IPS-20b (cell line): ENCODE results near the gene STRN3.
A peak's percentile ranks its signal among the peaks of the same experiment; 100 is the strongest.

ENCODE experiments used
- H3K27ac ChIP-seq: one replicate; pipeline ENCODE4 v1.5.1; 2013; ENCODE audit warnings: low read length
- H3K27me3 ChIP-seq: 2 replicates; pipeline ENCODE4 v1.6.1; 2013; ENCODE audit warnings: mild to moderate bottlenecking, low read length, inconsistent platforms; ENCODE audit not compliant: insufficient read depth
- H3K36me3 ChIP-seq: 2 replicates; pipeline ENCODE4 v1.6.1; 2013; ENCODE audit warnings: low read depth, mild to moderate bottlenecking, inconsistent platforms, low read length, moderate library complexity; ENCODE audit not compliant: insufficient read depth
- H3K4me1 ChIP-seq: 2 replicates; pipeline ENCODE4 v1.6.1; 2013; ENCODE audit warnings: mild to moderate bottlenecking, control low read depth, inconsistent platforms, low read length, moderate library complexity; ENCODE audit not compliant: insufficient read depth
- H3K4me3 ChIP-seq: 2 replicates; pipeline ENCODE4 v1.5.1; 2013; ENCODE audit warnings: mild to moderate bottlenecking, low read length, inconsistent platforms
- H3K9ac ChIP-seq: 2 replicates; pipeline ENCODE4 v1.6.1; 2013; ENCODE audit warnings: low read depth, mild to moderate bottlenecking, inconsistent platforms, low read length, moderate library complexity
- H3K9me3 ChIP-seq: 2 replicates; pipeline ENCODE4 v1.6.1; 2013; ENCODE audit warnings: mild to moderate bottlenecking, low read depth, low read length, inconsistent platforms; ENCODE audit not compliant: insufficient read depth

Gene STRN3

DNA sequence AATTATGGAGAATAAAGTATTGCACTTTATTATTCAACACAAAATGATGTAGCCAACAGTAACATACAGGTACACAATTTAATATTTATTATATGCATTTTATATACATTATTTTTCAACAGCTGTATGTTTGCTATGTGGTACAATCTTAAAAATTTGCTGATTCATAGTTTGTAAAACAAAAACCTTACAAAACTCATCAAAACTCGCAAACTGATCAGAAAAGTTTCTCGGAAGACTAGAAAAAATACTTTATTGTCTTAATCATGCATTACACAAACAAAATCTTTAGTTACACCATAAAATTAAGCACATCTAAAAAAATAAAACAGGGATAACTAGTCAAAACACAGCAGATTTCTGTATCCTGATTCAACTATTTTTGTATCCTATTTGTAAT is 132.4 kb downstream of the STRN3 start:
- Histone ChIP-seq H3K27me3 (no peaks in the 10 kb centered on the region), H3K9me3 (no peaks in the 10 kb centered on the region), H3K36me3 (peaks cover 32% of the 10 kb centered on the region)

DNA sequence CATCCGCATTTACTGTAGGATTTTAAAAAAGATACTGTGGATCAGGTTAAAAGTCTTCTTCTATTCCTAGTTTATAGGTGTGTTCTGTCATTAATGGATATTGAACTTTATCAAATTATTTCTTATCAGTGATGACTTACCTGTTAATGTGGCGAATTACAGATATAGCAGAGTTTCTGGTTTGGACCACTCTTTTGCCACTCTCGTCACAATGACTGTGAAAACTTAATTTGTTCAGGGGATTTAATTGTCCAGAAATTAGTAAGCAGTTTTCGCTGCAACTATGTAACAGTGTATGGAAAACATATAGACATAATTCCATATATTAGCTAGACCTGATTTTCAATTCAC is 137.0 kb downstream of the STRN3 start:
- Histone ChIP-seq H3K27ac (no peak overlapping the region), H3K4me1 (no peaks in the 10 kb centered on the region), H3K9ac (no peak overlapping the region), H3K9me3 (no peaks in the 10 kb centered on the region), H3K27me3 (no peaks in the 10 kb centered on the region), H3K4me3 (no peak overlapping the region), H3K36me3 (peaks cover 15% of the 10 kb centered on the region)

More for the DNA sequence above, 132.4 kb downstream of the STRN3 start:
- no peak overlapping the region for H3K4me3 ChIP-seq
- no peaks in the 10 kb centered on the region for H3K4me1 ChIP-seq
- H3K27ac ChIP-seq = no peak overlapping the region
- no peak overlapping the region for H3K9ac ChIP-seq

DNA sequence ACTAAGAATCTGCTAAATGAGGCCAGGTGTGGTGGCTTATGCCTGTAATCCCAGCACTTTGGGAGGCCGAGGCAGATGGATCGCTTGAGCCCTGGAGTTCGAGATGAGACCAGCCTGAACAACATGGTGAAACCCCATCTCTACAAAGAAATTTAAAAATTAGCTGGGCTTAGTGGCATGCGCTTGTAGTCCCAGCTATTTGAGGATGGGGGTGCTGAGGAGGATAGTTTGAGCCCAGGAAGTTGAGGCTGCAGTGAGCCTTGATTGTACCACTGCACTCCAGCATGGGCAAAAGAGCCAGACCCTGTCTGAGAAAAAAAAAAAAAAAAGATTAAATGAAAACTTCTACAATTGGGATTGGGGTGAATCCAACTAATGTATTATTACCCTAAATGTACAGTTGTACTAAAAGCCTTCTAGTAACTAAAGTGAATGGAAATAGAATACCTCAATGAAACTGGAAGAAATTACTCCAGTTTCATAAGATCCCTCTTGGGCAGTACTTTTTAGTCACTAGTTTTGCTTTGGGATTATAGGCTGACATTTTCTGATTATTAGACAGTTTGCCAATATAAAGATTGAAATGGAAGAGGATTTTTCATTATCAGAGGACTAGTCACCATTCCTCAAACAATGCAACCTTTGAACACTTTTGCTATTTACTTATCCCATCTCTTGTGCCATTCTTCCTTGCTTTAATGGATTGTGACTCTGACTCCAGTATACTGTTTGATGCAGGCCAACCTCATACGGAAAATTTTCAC is 137.5 kb downstream of the STRN3 start:
- Histone ChIP-seq H3K4me1 (no peaks in the 10 kb centered on the region), H3K4me3 (no peak overlapping the region), H3K9ac (no peak overlapping the region), H3K27me3 (no peaks in the 10 kb centered on the region), H3K36me3 (peaks cover 10% of the 10 kb centered on the region; the same call in 1 of the 2 replicates), H3K27ac (no peak overlapping the region), H3K9me3 (no peaks in the 10 kb centered on the region)

DNA sequence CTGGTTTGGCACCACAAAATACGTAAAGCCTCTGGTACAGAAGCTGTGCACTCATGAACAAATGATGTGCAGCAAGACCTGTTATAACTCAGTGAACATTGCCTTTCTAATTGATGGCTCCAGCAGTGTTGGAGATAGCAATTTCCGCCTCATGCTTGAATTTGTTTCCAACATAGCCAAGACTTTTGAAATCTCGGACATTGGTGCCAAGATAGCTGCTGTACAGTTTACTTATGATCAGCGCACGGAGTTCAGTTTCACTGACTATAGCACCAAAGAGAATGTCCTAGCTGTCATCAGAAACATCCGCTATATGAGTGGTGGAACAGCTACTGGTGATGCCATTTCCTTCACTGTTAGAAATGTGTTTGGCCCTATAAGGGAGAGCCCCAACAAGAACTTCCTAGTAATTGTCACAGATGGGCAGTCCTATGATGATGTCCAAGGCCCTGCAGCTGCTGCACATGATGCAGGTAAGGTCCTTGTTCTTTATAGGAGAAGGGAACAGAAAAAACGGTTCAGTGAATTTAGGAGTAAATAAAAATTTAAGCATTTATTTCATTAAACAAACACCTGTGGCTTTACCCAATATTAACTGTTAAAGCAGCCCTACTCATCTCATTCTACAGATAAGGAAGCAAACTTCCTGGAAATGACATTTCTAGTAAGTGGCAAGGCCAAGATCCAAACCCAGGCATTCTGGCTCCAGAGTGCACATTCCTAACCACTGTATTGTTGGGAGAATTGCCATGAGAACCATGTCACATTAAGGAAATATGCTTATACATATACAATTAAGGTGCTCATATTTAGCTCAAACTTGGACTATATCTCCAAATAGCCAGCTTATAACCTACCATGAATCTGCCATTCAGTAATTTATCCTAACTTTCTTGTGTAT is 140.1 kb downstream of the STRN3 start:
- H3K27me3 ChIP-seq = no peaks in the 10 kb centered on the region
- no peak overlapping the region for H3K4me3 ChIP-seq
- no peak overlapping the region for H3K27ac ChIP-seq
- peaks cover 10% of the 10 kb centered on the region; the same call in 1 of the 2 replicates for H3K36me3 ChIP-seq
- no peak overlapping the region for H3K9ac ChIP-seq
- H3K9me3 ChIP-seq = no peaks in the 10 kb centered on the region
- H3K4me1 ChIP-seq = no peaks in the 10 kb centered on the region

DNA sequence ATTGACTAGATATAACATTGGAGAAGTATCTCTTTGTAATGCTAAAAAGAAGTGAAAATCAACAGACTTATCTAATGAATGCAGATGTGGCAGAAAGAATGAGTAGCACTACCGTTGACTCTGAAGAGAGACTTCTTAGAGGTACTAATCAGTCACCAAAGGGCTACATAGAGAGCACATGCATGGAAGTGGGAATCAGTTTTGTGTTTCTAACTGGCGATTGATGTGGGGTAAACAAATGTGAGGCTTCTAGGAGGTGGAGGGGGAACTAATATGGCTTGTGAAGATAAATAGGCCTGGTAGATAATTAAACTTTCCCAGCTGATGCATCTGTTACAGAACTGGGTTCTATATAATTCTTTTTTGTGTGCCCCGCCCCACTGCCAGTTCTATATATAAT is 141.3 kb downstream of the STRN3 start:
- Histone ChIP-seq H3K4me3 (no peak overlapping the region), H3K27ac (no peak overlapping the region), H3K36me3 (peaks cover 10% of the 10 kb centered on the region; the same call in 1 of the 2 replicates), H3K4me1 (no peaks in the 10 kb centered on the region), H3K9me3 (no peaks in the 10 kb centered on the region), H3K9ac (no peak overlapping the region), H3K27me3 (no peaks in the 10 kb centered on the region)

DNA sequence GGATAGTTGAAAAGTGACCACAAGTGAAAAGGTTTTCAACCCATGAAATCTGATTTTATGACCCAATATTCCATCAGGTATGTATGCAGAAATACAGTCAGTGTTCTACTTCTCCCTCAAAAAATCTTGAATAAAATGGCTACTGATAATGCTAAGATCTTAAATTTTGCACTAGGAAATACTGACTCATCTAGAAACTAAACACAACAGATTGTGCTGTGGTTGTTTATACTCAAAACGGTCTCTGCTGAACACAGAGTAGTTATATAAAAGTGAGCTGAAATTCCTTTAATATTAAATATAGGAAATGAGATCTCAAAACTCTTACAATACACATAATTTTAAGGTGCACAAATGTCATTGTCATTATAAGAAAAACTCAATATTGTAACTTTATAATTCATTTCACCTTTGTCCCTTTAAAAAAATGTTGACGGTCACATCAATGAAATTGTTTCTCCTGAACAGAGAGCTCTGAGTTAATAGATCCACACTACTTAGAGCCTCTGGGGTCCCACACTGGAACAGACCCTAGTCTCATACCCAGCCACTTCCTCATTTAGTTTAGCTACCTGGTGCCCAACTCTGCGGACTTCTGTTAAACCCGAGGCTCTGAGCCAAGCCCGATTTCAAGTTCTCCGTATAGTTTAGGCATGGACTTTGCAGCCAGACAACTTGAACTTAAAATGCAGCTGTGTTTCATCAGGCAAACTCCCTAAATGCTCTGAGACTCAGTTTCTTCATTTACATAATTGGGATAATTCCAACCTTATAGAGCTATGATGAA is 142.5 kb downstream of the STRN3 start:
- no peak overlapping the region for H3K4me3 ChIP-seq
- H3K9ac ChIP-seq = no peak overlapping the region
- H3K9me3 ChIP-seq = no peaks in the 10 kb centered on the region
- no peaks in the 10 kb centered on the region for H3K27me3 ChIP-seq
- H3K27ac ChIP-seq = no peak overlapping the region
- H3K4me1 ChIP-seq = no peaks in the 10 kb centered on the region
- H3K36me3 ChIP-seq = peaks cover 17% of the 10 kb centered on the region; the same call in 1 of the 2 replicates

DNA sequence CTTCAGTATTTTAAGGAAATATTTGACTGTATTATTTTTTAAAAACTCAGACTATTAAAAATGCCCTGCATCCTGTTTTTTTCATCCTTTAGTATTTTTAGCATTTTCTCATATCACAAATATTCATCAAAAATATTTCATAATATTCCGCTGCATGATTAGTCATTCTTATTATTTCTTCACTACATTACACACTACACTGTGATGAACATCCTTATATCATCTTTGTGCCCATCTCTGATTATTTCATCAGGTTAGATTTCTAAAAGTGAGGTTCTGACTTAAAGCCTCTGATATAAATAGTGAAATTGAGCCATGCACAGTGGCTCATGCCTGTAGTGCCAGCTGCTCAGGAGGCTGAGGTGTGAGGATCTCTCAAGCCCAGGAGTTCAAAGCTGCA is 143.7 kb downstream of the STRN3 start:
- no peaks in the 10 kb centered on the region for H3K27me3 ChIP-seq
- H3K4me1 ChIP-seq = no peaks in the 10 kb centered on the region
- H3K27ac ChIP-seq = no peak overlapping the region
- H3K9ac ChIP-seq = no peak overlapping the region
- no peak overlapping the region for H3K4me3 ChIP-seq
- H3K36me3 ChIP-seq = peaks cover 17% of the 10 kb centered on the region; the same call in 1 of the 2 replicates
- H3K9me3 ChIP-seq = no peaks in the 10 kb centered on the region

DNA sequence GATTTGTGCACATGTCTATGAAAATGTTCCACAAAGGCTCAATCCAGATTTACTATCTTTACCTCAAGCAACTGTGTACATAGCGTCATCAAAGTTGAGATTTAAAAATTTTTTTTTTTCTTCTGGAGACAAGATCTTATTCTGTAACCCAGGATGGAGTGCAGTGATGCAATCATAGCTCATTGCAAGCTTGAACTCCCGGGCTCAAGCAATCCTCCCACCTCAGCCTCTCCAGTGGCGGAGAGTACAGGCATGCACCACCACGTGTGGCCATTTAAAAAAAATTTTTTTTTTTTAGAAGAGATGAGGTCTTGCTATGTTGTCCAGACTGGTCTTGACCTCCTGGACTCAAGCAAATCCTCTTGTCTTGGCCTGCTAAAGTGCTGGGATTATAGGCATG is 149.5 kb downstream of the STRN3 start:
- H3K27me3 ChIP-seq = peaks cover 47% of the 10 kb centered on the region
- no peak overlapping the region for H3K9ac ChIP-seq
- H3K27ac ChIP-seq = no peak overlapping the region
- H3K36me3 ChIP-seq = peaks cover 7% of the 10 kb centered on the region; the same call in 1 of the 2 replicates
- H3K4me3 ChIP-seq = no peak overlapping the region
- no peaks in the 10 kb centered on the region for H3K9me3 ChIP-seq
- peaks cover 17% of the 10 kb centered on the region for H3K4me1 ChIP-seq

DNA sequence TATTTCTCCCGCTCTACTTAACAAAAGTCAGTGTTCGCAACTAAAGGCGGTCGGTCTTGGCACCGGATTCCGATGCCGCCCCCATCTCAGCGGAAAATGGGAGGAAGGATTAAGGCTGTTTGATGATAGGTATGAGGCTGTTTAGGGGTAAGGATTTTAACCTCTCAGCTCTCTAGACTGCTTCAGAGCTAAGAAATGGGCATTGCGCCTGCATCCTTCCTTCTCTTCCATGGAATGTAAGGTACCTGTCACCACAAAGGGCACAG is 150.5 kb downstream of the STRN3 start:
- Histone ChIP-seq H3K4me3 (peak overlapping the region; percentile 61), H3K4me1 (peaks cover 21% of the 10 kb centered on the region), H3K9me3 (no peaks in the 10 kb centered on the region), H3K36me3 (peaks cover 7% of the 10 kb centered on the region; the same call in 1 of the 2 replicates), H3K9ac (peak overlapping the region; percentile 19; the same call in 1 of the 2 replicates), H3K27ac (no peak overlapping the region), H3K27me3 (peaks cover 47% of the 10 kb centered on the region)

DNA sequence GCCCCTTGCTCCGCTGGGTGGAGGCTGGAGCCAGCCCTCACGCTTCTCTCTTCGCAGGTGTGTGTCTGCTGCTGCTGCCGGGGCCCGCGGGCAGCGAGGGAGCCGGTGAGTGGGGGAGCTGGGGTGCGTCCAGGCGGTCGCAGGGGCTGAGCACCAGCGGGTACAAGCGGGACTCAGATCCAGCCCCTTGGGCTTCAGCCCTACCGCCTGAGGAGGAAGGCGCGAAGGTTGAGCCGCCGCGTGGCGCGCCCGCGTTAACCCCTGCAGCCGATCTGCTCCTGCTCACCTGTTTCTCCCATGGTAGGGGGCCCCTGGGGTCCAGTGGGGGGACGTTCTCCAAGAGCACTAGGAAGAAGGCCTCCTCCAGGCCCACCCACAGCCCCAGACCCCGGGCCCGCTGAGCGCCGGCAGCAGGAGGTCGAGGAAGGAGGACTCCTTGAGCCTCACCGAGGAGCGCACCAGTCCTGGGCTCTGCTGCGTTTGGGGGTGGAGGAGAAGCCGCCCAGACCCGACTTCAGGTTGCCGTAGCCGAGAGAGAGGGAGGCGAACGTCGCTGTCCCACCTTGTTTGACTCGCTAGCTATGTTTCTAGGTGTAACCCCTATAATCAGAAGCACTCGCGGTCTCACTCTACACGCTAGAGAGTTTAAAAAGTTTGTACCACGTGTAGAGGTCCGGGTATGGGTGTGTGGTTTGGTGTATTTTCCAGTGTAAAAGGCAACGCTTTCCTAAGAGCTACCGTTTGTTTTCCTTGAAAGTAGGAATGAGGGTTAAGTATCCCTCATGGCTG is 151.0 kb downstream of the STRN3 start:
- H3K4me1 ChIP-seq = peaks cover 21% of the 10 kb centered on the region
- peak overlapping the region; percentile 19 for H3K9ac ChIP-seq
- H3K4me3 ChIP-seq = peak overlapping the region; percentile 61
- peaks cover 7% of the 10 kb centered on the region; the same call in 1 of the 2 replicates for H3K36me3 ChIP-seq
- H3K27me3 ChIP-seq = peaks cover 47% of the 10 kb centered on the region
- H3K9me3 ChIP-seq = no peaks in the 10 kb centered on the region
- no peak overlapping the region for H3K27ac ChIP-seq
